Measurements from ENCODE around the gene AKAIN1. TPM values are rescaled to one million over a fixed set of nuclear protein-coding genes. Genes with fewer than 3 reads are reported as not detected.

AKAIN1 gene
- total and polyA plus RNA-seq, 2 of the 8 experiments (the other 6 are each of a cell fraction or from before 2014, with no cell fraction given), result not detected

- no peak for TF ChIP-seq CHD7 (IDR thresholded peaks at IDR 0.05; ENCODE audit: insufficient replicate concordance, low read length)
These were observed 86.8 kb downstream of the AKAIN1 start (continued) for GRCh38 chr18:5110266-5110665.
